ENCODE results near the gene OR5AU1.
A peak's percentile ranks its signal among the peaks of the same experiment; 100 is the strongest.

Gene OR5AU1
- 0.09 to 0.15 reads per million in 2 donors for total RNA-seq

- DNase-seq: no peak
Measured at GRCh38 chr14:21155963-21156362, at the start of gene OR5AU1. OR5AU1 (minus strand) TSS chr14:21156063; CDS start chr14:21155872, 191 bp downstream.

DNA sequence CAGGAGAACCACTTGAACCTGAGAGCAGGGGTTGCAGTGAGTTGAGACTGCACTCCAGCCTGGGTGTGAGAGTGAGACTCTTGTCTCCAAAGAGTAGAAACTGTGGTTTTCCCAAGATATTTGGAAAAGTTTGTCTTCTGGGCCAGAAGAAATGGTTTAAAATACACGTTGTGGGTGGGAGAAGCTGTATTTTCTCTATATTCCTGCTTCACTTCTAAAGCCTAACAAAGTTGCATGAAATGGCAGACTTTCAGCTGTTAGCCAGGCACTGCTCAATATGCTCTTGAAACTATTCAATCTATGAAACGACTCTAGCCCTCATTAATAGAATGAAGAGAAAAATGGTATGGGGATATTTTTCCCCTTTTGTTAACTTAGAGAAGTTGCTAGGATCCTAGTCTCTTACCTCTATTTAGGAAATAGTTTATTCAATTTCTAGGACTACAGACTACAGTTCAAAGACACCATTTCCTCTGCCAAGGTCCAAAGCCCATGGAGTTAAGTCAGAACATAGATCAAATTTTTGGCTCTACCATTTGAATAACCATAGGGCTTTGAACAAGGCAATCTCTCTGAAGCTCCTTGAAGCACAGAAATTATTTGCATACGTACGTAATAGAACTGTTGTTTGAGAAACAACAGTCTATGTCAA is 49.3 kb upstream of the OR5AU1 start:
- no peak for DNase-seq

GRCh38 chr14:21204167-21205025 is 48.5 kb upstream of the OR5AU1 start:
- no peak for DNase-seq

DNA sequence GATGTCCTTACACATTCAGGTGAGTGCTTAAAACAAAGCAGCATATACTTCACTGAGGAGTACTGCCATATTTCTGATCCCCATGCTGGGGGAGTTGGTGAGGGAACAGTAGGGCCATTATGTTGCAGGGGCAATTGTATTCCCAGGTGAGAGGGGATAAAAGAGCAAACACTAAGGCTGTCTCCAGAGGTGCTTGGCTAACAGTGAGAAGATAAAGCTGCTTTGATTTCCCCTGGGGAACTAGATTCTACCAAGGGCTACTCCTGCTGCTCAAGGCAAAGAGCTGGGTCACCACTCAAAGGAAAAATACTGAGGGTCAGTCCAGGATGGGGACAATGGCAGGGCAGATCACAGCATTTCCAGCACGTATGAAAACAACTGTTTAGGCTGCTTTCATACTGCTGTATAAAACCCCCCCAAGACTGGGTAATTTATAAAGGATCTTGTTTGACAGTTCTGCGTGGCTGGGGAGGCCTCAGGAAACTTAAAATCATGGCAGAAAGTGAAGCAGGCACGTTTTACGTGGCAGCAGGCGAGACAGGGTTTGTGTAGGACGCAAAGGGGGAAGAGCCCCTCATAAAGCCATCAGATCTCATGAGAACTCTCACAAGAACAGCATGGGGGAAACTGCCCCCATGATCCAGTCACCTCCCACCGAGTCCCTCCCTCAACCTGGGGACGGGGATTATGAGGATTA is 47.8 kb upstream of the OR5AU1 start:
- no peak for DNase-seq

DNA sequence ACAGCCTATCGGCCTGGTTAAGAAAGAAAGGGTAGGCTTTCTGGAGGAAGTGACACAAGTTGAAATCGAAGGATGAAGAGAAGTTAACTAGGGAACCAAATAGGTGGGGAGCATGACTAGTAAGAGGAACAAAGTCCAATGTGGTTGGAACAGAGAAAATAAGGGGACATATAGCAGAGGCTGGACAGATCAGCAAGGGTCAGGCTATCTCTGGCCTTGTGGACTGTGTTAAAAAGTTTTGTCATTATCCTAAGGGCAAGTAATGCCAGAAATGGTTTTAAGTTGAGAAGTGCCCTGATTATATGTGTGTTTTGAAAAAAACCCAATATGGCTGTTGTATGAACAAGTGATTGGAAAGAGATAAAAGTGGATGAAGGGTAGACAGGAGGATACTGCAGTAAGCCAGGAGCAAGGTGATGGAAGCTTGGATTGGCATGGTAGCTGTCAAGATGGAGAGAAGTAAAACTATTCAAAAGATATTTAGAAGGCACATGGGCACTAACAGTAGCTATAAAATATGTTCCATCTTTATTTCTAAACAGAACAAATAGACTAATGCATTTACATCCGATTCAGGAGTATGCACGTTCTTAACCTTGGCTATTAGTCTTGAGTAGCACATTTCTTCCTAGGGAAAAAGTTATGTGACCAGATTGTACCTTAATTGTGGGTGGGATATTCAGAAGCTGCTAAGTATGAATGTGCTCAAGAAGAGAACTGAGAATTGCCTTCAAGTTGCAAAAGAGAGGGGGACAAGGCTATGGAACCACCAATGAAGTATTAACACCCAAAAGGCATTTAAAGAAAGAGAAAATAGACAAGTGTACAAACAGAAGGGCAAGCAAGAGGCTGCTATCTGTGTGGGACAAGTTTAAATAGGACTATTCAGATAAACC is 46.8 kb upstream of the OR5AU1 start:
- no peak for DNase-seq

DNA sequence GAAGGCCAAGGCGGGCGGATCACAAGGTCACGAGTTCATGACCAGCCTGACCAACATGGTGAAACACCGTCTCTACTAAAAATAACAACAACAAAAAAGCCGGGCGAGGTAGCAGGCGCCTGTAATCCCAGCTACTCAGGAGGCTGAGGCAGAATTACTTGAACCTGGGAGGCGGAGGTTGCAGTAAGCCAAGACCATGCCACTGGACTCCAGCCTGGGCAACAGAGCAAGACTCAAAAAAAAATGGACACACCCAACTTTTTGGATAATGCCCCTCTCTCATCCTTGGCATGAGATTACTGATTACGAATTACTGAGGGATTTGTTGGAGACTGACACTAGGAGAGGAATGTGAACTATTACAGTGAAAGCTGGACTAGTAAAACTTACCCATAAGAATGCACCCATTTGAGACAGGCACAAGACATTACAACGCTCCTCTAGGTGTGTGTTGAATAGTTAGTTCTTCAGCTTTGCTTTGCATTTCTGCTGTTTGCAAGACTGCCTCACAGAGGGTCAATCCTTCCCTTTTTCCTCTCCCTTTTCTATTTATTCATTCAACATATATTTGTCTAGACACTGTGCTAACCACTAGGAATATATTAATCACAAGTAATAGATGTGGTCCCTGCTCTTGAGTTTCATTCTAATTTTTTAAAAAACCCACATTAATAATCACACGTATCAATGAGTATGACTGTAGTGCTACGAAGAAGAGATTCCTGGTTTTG is 46.0 kb upstream of the OR5AU1 start:
- no peak for DNase-seq

- DNase-seq: no peak
Measured at GRCh38 chr14:21200752-21201461, 45.0 kb upstream of the OR5AU1 start.

- no peak for DNase-seq
Measured at GRCh38 chr14:21199611-21200560, 44.0 kb upstream of the OR5AU1 start.

- DNase-seq: no peak
Measured at GRCh38 chr14:21197418-21198205, 41.7 kb upstream of the OR5AU1 start.

- DNase-seq: no peak
Measured at GRCh38 chr14:21194597-21194996, 38.7 kb upstream of the OR5AU1 start.

GRCh38 chr14:21192875-21193535 is 37.1 kb upstream of the OR5AU1 start:
- no peak for DNase-seq

GRCh38 chr14:21192447-21192822 is 36.6 kb upstream of the OR5AU1 start:
- no peak for DNase-seq

- DNase-seq: peak; percentile 46
Measured at GRCh38 chr14:21191809-21192446, 36.1 kb upstream of the OR5AU1 start.

DNA sequence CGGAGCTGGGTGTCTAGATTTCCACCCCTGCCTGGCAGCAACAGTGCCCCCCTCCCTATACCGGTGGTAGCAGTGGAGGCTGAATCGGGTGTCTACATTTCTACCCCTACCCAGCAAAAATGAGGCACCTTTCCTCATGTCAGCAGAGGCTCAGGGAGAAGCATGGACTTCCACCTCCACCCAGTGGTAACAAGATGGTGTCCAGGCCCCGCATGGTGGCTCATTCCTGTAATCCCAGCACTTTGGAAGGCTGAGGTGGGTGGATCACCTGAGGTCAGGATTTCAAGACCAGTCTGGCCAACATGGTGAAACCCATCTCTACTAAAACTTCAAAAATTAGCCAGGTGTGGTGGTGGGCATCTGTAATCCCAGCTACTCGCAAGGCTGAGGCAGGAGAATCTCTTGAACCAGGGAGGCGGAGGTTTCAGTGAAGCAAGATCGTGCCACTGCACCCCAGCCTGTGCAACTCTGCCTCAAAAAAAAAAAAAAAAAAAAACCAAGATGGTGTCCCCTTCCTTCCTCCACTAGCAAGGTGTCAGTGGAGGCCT is 35.5 kb upstream of the OR5AU1 start:
- DNase-seq: no peak

- no peak for DNase-seq
Measured at GRCh38 chr14:21185491-21185890, 29.6 kb upstream of the OR5AU1 start.

DNA sequence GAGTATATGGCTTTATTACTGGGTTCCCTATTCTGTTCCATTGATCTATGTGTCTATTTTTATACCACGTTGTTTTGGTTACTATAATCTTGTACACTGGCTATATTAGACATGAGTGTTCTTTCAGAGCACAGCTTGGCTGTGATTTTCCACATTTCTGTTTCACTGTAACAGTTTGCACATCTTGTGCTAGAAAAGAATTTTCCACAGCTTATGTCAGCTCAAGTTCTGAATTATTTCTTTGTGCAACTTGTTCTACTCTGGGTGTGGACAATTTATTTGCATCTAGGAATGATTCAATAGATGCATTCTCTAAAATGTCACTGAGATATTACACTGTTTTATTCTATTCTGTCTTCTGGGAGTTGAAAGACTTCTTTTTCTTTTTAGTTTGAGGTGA is 28.4 kb upstream of the OR5AU1 start:
- DNase-seq: no peak

DNA sequence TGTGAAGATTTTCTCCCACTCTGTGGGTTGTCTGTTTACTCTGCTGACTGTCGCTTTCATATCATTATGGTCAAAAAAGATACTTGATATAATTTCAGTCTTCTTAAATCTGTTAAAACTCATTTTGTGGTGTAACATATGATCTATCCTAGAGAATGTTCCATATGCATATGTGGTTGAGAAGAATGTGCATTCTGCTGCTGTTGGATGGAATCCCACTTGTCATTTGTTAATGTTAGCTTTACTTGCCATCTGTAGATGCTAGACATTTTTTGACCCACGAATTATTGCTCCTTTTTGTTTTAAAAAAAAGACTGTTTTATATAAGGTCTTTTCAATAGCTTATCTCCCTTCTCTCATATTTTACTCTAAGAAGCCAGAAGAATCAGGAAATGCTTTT is 26.3 kb upstream of the OR5AU1 start:
- DNase-seq: no peak

DNA sequence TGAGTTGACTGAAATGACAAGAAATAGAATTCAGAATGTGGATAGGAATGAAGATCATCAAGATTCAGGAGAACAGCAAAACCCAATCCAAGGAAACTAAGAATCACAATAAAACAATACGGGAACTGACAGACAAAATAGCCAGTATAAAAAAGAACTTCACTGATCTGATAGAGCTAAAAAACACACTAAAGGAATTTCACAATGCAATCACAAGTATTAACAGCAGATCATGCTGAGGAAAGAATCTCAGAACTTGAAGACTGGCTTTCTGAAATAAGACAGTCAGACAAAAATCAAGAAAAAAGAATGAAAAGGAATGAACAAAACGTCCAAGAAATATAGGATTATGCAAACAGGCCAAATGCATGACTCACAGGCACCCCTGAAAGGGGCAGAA is 15.3 kb upstream of the OR5AU1 start:
- no peak for DNase-seq
